K562 (cell line): Measurements from ENCODE around the gene STXBP6. TPM values are rescaled to one million over a fixed set of nuclear protein-coding genes. Genes with fewer than 3 reads are reported as not detected.

Experiments
- DEAF1 ChIP-seq: fragments of 450-650 bp; formaldehyde crosslinking; IDR thresholded peaks from 2 replicates; pipeline ENCODE4 v1.4.0; 2020; ENCODE audit warnings: mild to moderate bottlenecking, moderate library complexity
- E2F6 ChIP-seq, 2 experiments: IDR thresholded peaks; 2 replicates each; pipeline ENCODE4 v1.6.1; 2011; ENCODE audit warnings: borderline replicate concordance in 1 of 2, control low read depth in 1 of 2, low read depth in 1 of 2, low read length in 1 of 2, mild to moderate bottlenecking in 1 of 2, mixed read lengths in 1 of 2, moderate library complexity in 1 of 2; ENCODE audit not compliant: insufficient read depth in 1 of 2, insufficient read length in 1 of 2, poor library complexity in 1 of 2, severe bottlenecking in 1 of 2; ENCODE audit errors: extremely low read depth in 1 of 2
- FOXA1 ChIP-seq: fragments of 450-650 bp; IDR thresholded peaks from 2 replicates; pipeline ENCODE4 v1.6.1; 2016; ENCODE audit warnings: mild to moderate bottlenecking, borderline replicate concordance
- PREB ChIP-seq: sonication (generic); formaldehyde crosslinking; IDR thresholded peaks from 2 replicates; pipeline ENCODE4 v1.8.1; 2023; ENCODE audit warnings: mild to moderate bottlenecking, missing genetic modification reagents
- RAD21 ChIP-seq, 2 experiments: fragments of 250-450 bp in 1 of 2; fragments of 450-650 bp in 1 of 2; sonication (Bioruptor Pico) in 1 of 2; formaldehyde crosslinking in 1 of 2; IDR thresholded peaks in 1 of 2; conservative IDR thresholded peaks in 1 of 2; 2 replicates each; pipeline versions ENCODE4 v1.4.0 to v1.8.0; 2020 to 2022; ENCODE audit warnings: mild to moderate bottlenecking in 2 of 2, moderate library complexity in 1 of 2
- REST ChIP-seq, 2 experiments: fragments of 450-650 bp; formaldehyde crosslinking in 1 of 2; IDR thresholded peaks; 2 replicates each; pipeline versions ENCODE4 v1.4.0 to v1.6.1; 2014 to 2020; ENCODE audit warnings: mild to moderate bottlenecking in 2 of 2, borderline replicate concordance in 1 of 2, low read depth in 1 of 2
- SFPQ ChIP-seq: fragments of 200-400 bp; formaldehyde crosslinking; IDR thresholded peaks from 2 replicates; pipeline ENCODE4 v1.6.1; 2017; ENCODE audit warnings: mild to moderate bottlenecking, low read depth, low read length, moderate library complexity
- TCF7 ChIP-seq: sonication (generic); IDR thresholded peaks from 2 replicates; pipeline ENCODE4 v1.6.1; 2016; ENCODE audit warnings: antibody characterized with exemption, borderline replicate concordance
- ZNF124 ChIP-seq: sonication (generic); formaldehyde crosslinking; IDR thresholded peaks from 2 replicates; pipeline ENCODE4 v1.8.1; 2022; ENCODE audit warnings: missing genetic modification reagents
- ZNF184 ChIP-seq: sonication (generic); formaldehyde crosslinking; IDR thresholded peaks from 2 replicates; pipeline ENCODE4 v1.5.0; 2020; ENCODE audit warnings: missing genetic modification reagents
- ZNF41 ChIP-seq: fragments of 250-450 bp; sonication (Bioruptor Pico); conservative IDR thresholded peaks from 2 replicates; pipeline ENCODE4 v1.4.0; 2020; ENCODE audit warnings: mild to moderate bottlenecking
- ZNF668 ChIP-seq: fragments of 250-450 bp; sonication (Bioruptor Pico); IDR thresholded peaks from 2 replicates; pipeline ENCODE4 v1.8.0; 2022; ENCODE audit warnings: mild to moderate bottlenecking, inconsistent platforms
- polyA plus RNA-seq, 8 experiments: library from polyadenylated mRNA; depleted of rRNA in 4 of 8; stranded (reverse) in 5 of 8; unstranded in 3 of 8; fragments of >200 nt; fragmentation: Nextera tagmentation in 2 of 8; fragmentation: Illumina TruSeq in 1 of 8; extraction: Ambion mirVana in 2 of 8; extraction: Trizol in 1 of 8; gene quantifications; 2 replicates each; pipeline versions ENCODE4 v1.2.1 to v1.2.3, GENCODE V29; 2011 to 2014; ENCODE audit warnings: inconsistent platforms in 1 of 8, missing spikeins in 1 of 8
- total RNA-seq, 7 experiments: library from RNA; depleted of rRNA in 6 of 7; stranded (reverse); fragments of >200 nt in 6 of 7; fragmentation: Illumina TruSeq in 2 of 7; extraction: Trizol in 2 of 7; gene quantifications; 2 replicates each; pipeline versions ENCODE4 v1.2.1 to v1.2.3, GENCODE V29; 2011 to 2021; ENCODE audit warnings: low replicate concordance in 1 of 7

The STXBP6 gene
- total and polyA plus RNA-seq, 9 of the 15 experiments (the other 6 are each of a cell fraction or from before 2014, with no cell fraction given): 0.27 to 0.89 (median 0.59) TPM

- TF ChIP-seq SFPQ (no peak), FOXA1 (no peak), PREB (no peak), TCF7 (no peak), REST (IDR thresholded peaks at IDR 0.05; ENCODE audit: borderline replicate concordance) (peak; percentile 81), REST (CRISPR knock-in tag; IDR thresholded peaks at IDR 0.05; ENCODE audit: low read depth) (no peak), ZNF184 (no peak), DEAF1 (peak; percentile 59), ZNF668 (CRISPR knock-in tag) (no peak), E2F6 (IDR thresholded peaks at IDR 0.05; ENCODE audit: borderline replicate concordance in 1 of 2, extremely low read depth in 1 of 2, insufficient read depth in 1 of 2, insufficient read length in 1 of 2, low read depth in 1 of 2, low read length in 1 of 2, poor library complexity in 1 of 2, severe bottlenecking in 1 of 2) (no peak), RAD21 (CRISPR knock-in tag; conservative IDR thresholded peaks at IDR 0.05 in 1 of 2, IDR thresholded peaks at IDR 0.05 in 1 of 2) (peak; percentile 77 to 82), ZNF124 (no peak), ZNF41 (CRISPR knock-in tag) (no peak)
Observed at GRCh38 chr14:24806061-24806678, 243.8 kb downstream of the STXBP6 start (continued).
